ENCODE measurements around the gene CLEC7A. TPM values are rescaled to one million over a fixed set of nuclear protein-coding genes. Genes with fewer than 3 reads are reported as not detected.
A peak's percentile ranks its signal among the peaks of the same experiment; 100 is the strongest.

The CLEC7A gene
- total RNA-seq, result 10 to 100 TPM; 16.8 to 50.8 TPM
- polyA plus RNA-seq, result 10 to 100 TPM; 18.4 to 45.4 TPM
- long read RNA-seq, donor 1, result 0 reads
- long read RNA-seq, donor 2, result 0 reads
- long read RNA-seq, donor 3, result 0 reads
- long read RNA-seq, donor 4, result 0 reads
- long read RNA-seq, donor 5, partial matches to known transcripts, result 0 of 1 reads
- long read RNA-seq, donor 5, other reads (novel, unspliced or antisense), result 0 of 1 reads

GRCh38 chr12:10130042-10130441, at the start of gene CLEC7A:
TSS of gene CLEC7A (minus strand) at chr12:10130199. CDS start at chr12:10130082, 117 bp downstream.
- Histone ChIP-seq H3K4me1 (ENCODE audit: control insufficient read depth in 5 of 5, insufficient read depth in 5 of 5, low read length in 5 of 5) (peaks cover 0 to 6% (median 0%) of the 10 kb centered on the region in 5 donors), H3K4me3 (no peak within 1 kb of the TSS), H3K9ac (ENCODE audit: insufficient read depth in 1 of 2, low read length in 2 of 2) (no peak within 1 kb of the TSS), H3K9me3 (ENCODE audit: control insufficient read depth in 4 of 4, insufficient read depth in 3 of 4, low read length in 3 of 4) (no peaks in the 10 kb centered on the region), H3K36me3 (ENCODE audit: control insufficient read depth in 4 of 4, insufficient read depth in 4 of 4, low read length in 4 of 4) (no peaks in the 10 kb centered on the region), H3K27ac (ENCODE audit: low read depth in 1 of 2, low read length in 1 of 2) (peak within 1 kb of the TSS; percentile 64 to 79), H3K27me3 (ENCODE audit: control insufficient read depth in 3 of 3, insufficient read depth in 3 of 3, low read length in 2 of 3) (no peaks in the 10 kb centered on the region)
- ATAC-seq (ENCODE audit: insufficient read depth, low FRiP score) (peak; percentile 36), DNase-seq (peak in 2 of 3 donors; percentile 27 to 40)
- 6 to 28% methylated on average over 1 of the region's 1 CpG for WGBS, 2 donors
- TF ChIP-seq CTCF (IDR thresholded peaks at IDR 0.05; ENCODE audit: control extremely low read depth, extremely low read depth), result no peak

GRCh38 chr12:10179776-10180181, 49.8 kb upstream of the CLEC7A start:
- H3K36me3 ChIP-seq (ENCODE audit: control insufficient read depth in 4 of 4, insufficient read depth in 4 of 4, low read length in 4 of 4), result no peaks in the 10 kb centered on the region
- TF ChIP-seq CTCF (IDR thresholded peaks at IDR 0.05; ENCODE audit: control extremely low read depth, extremely low read depth), result no peak
- no peak overlapping the region for H3K27ac ChIP-seq (ENCODE audit: low read depth in 1 of 2, low read length in 1 of 2)
- DNase-seq (no peak), ATAC-seq (ENCODE audit: insufficient read depth, low FRiP score) (no peak)
- no peak overlapping the region for H3K4me3 ChIP-seq
- H3K9ac ChIP-seq (ENCODE audit: insufficient read depth in 1 of 2, low read length in 2 of 2), result no peak overlapping the region
- H3K4me1 ChIP-seq (ENCODE audit: control insufficient read depth in 5 of 5, insufficient read depth in 5 of 5, low read length in 5 of 5), result peaks cover 0 to 10% (median 0%) of the 10 kb centered on the region in 5 donors
- H3K9me3 ChIP-seq (ENCODE audit: control insufficient read depth in 4 of 4, insufficient read depth in 3 of 4, low read length in 3 of 4), result no peaks in the 10 kb centered on the region
- peaks cover 0 to 7% (median 0%) of the 10 kb centered on the region in 3 donors for H3K27me3 ChIP-seq (ENCODE audit: control insufficient read depth in 3 of 3, insufficient read depth in 3 of 3, low read length in 2 of 3)
- WGBS, 2 donors, result 60 to 80% methylated on average over 5 of the region's 5 CpGs

- ATAC-seq (ENCODE audit: insufficient read depth, low FRiP score) (no peak), DNase-seq (no peak)
- WGBS, 2 donors, result 78 to 84% methylated on average over 4 of the region's 4 CpGs
- no peaks in the 10 kb centered on the region for H3K9me3 ChIP-seq (ENCODE audit: control insufficient read depth in 4 of 4, insufficient read depth in 3 of 4, low read length in 3 of 4)
- no peak within 1 kb of the TSS for H3K27ac ChIP-seq (ENCODE audit: low read depth in 1 of 2, low read length in 1 of 2)
- no peak for TF ChIP-seq CTCF (IDR thresholded peaks at IDR 0.05; ENCODE audit: control extremely low read depth, extremely low read depth)
- no peak within 1 kb of the TSS for H3K9ac ChIP-seq (ENCODE audit: insufficient read depth in 1 of 2, low read length in 2 of 2)
- peaks cover 0 to 7% (median 0%) of the 10 kb centered on the region in 3 donors for H3K27me3 ChIP-seq (ENCODE audit: control insufficient read depth in 3 of 3, insufficient read depth in 3 of 3, low read length in 2 of 3)
- H3K4me3 ChIP-seq, result no peak within 1 kb of the TSS
- no peaks in the 10 kb centered on the region for H3K36me3 ChIP-seq (ENCODE audit: control insufficient read depth in 4 of 4, insufficient read depth in 4 of 4, low read length in 4 of 4)
- H3K4me1 ChIP-seq (ENCODE audit: control insufficient read depth in 5 of 5, insufficient read depth in 5 of 5, low read length in 5 of 5), result peaks cover 0 to 4% (median 0%) of the 10 kb centered on the region in 5 donors
Observed at GRCh38 chr12:10178821-10179220, 48.8 kb upstream of the CLEC7A start, which contains the start of gene TMEM52B. TSS of gene TMEM52B (plus strand) at chr12:10179032. CDS start at chr12:10179575, 543 bp downstream.
